ENCODE measurements around the gene MEGF6. TPM values are rescaled to one million over a fixed set of nuclear protein-coding genes. Genes with fewer than 3 reads are reported as not detected.

Gene MEGF6
- total RNA-seq, 2 experiments from 2014 or later, result 2.0 to 2.5 TPM

- no peak for ATAC-seq
- Mint-ChIP-seq H3K4me1 (ENCODE audit: low read depth) (peaks cover 12% of the 10 kb centered on the region), H3K36me3 (ENCODE audit: low read depth) (no peaks in the 10 kb centered on the region), H3K9me3 (no peaks in the 10 kb centered on the region), H3K27ac (peak overlapping the region; percentile 57), H3K4me3 (peak overlapping the region; percentile 71), H3K27me3 (no peaks in the 10 kb centered on the region)
- CTCF ChIA-PET, result interaction anchor here (1.0 to 4.5 kb wide), 3 partner anchors 12 to 78 kb away, joined by 3 to 23 read pairs (median 4); no protein-coding TSS in a partner anchor
- no peak for DNase-seq
- POLR2A ChIA-PET, result no interaction called here
- TF ChIP-seq CTCF (IDR thresholded peaks at IDR 0.05), result no peak
- intact Hi-C loops (cut with micrococcal nuclease), result no loop called here
These were observed 81.0 kb downstream of the MEGF6 start for GRCh38 chr1:3530086-3530925.

GRCh38 chr1:3529099-3529729, 82.1 kb downstream of the MEGF6 start:
- DNase-seq, result no peak
- H3K36me3 Mint-ChIP-seq (ENCODE audit: low read depth), result no peaks in the 10 kb centered on the region
- no peaks in the 10 kb centered on the region for H3K27me3 Mint-ChIP-seq
- no peak for ATAC-seq
- CTCF ChIA-PET, result interaction anchor here (0.9 to 4.5 kb wide), 3 partner anchors 11 to 76 kb away, joined by 3 to 23 read pairs (median 4); no protein-coding TSS in a partner anchor
- intact Hi-C loops (cut with micrococcal nuclease), result no loop called here
- TF ChIP-seq CTCF (IDR thresholded peaks at IDR 0.05), result no peak
- H3K4me1 Mint-ChIP-seq (ENCODE audit: low read depth), result peaks cover 12% of the 10 kb centered on the region
- POLR2A ChIA-PET, result no interaction called here
- no peak overlapping the region for H3K27ac Mint-ChIP-seq
- peak overlapping the region; percentile 71 for H3K4me3 Mint-ChIP-seq
- no peaks in the 10 kb centered on the region for H3K9me3 Mint-ChIP-seq

- no peaks in the 10 kb centered on the region for H3K36me3 Mint-ChIP-seq (ENCODE audit: low read depth)
- H3K27ac Mint-ChIP-seq, result no peak overlapping the region
- intact Hi-C loops (cut with micrococcal nuclease), result no loop called here
- no peak for ATAC-seq
- H3K9me3 Mint-ChIP-seq, result no peaks in the 10 kb centered on the region
- no peak for DNase-seq
- no peak overlapping the region for H3K4me3 Mint-ChIP-seq
- no peak for TF ChIP-seq CTCF (IDR thresholded peaks at IDR 0.05)
- peaks cover 12% of the 10 kb centered on the region for H3K4me1 Mint-ChIP-seq (ENCODE audit: low read depth)
- CTCF ChIA-PET, result interaction anchor here (1.2 to 4.5 kb wide), 2 partner anchors 10 to 93 kb away, joined by 3 to 23 read pairs; no protein-coding TSS in a partner anchor
- no peaks in the 10 kb centered on the region for H3K27me3 Mint-ChIP-seq
- POLR2A ChIA-PET, result no interaction called here
These were observed 83.5 kb downstream of the MEGF6 start for GRCh38 chr1:3527774-3528173.

GRCh38 chr1:3525551-3526482, 85.5 kb downstream of the MEGF6 start:
- H3K27me3 Mint-ChIP-seq, result no peaks in the 10 kb centered on the region
- intact Hi-C loops (cut with micrococcal nuclease), result no loop called here
- H3K4me3 Mint-ChIP-seq, result no peak overlapping the region
- no peaks in the 10 kb centered on the region for H3K36me3 Mint-ChIP-seq (ENCODE audit: low read depth)
- DNase-seq, result no peak
- POLR2A ChIA-PET, result no interaction called here
- H3K4me1 Mint-ChIP-seq (ENCODE audit: low read depth), result peaks cover 10% of the 10 kb centered on the region
- ATAC-seq, result no peak
- H3K27ac Mint-ChIP-seq, result no peak overlapping the region
- TF ChIP-seq CTCF (IDR thresholded peaks at IDR 0.05), result no peak
- CTCF ChIA-PET, result interaction anchor here (4.5 kb wide), 1 partner anchor 8 kb away, joined by 23 read pairs; no protein-coding TSS in a partner anchor
- H3K9me3 Mint-ChIP-seq, result no peaks in the 10 kb centered on the region

Measured in activated CD8-positive, alpha-beta T cell treated with anti-CD3 and anti-CD28 coated beads for 36 hours (primary cell).